Measurements from ENCODE around the gene TUBD1. TPM values are rescaled to one million over a fixed set of nuclear protein-coding genes. Genes with fewer than 3 reads are reported as not detected.
"Not testable (repeated sequence)": the region's sequence is repeated elsewhere in the genome, so short reads cannot be mapped to it uniquely, and the experiment has no call there.

TUBD1 gene
- 6.7 and 11.9 TPM in 2 replicates for total RNA-seq (2014; rRNA removed; shearing (Covaris generic))

GRCh38 chr17:59892924-59893675, at the start of gene TUBD1, which contains the start of gene RPS6KB1:
TSS of gene TUBD1 (minus strand) at chr17:59892943. CDS start at chr17:59891002, 1,941 bp downstream.
TSS of gene RPS6KB1 (plus strand) at chr17:59893121. CDS start at chr17:59893185, 64 bp downstream.
- DNase-seq (ENCODE audit: low spot score): peak; percentile 100

- no peak for DNase-seq (ENCODE audit: low spot score)
These were observed 48.4 kb upstream of the TUBD1 start for GRCh38 chr17:59941131-59941530.

GRCh38 chr17:59940697-59941096, 48.0 kb upstream of the TUBD1 start:
- not testable (repeated sequence) for DNase-seq (ENCODE audit: low spot score)

- DNase-seq (ENCODE audit: low spot score): not testable (repeated sequence)
These were observed 40.6 kb upstream of the TUBD1 start for GRCh38 chr17:59933317-59933716.

- peak; percentile 20 for DNase-seq (ENCODE audit: low spot score)
These were observed 38.0 kb upstream of the TUBD1 start for GRCh38 chr17:59930768-59931167.

- DNase-seq (ENCODE audit: low spot score): not testable (repeated sequence)
These were observed 37.4 kb upstream of the TUBD1 start for GRCh38 chr17:59930121-59930520.

GRCh38 chr17:59920637-59921036, 27.9 kb upstream of the TUBD1 start:
- DNase-seq (ENCODE audit: low spot score): not testable (repeated sequence)

- DNase-seq (ENCODE audit: low spot score): no peak
These were observed 23.7 kb upstream of the TUBD1 start for GRCh38 chr17:59916446-59916845.

- DNase-seq (ENCODE audit: low spot score): peak; percentile 45
These were observed 21.6 kb upstream of the TUBD1 start for GRCh38 chr17:59914274-59914854.

GRCh38 chr17:59907467-59907866, 14.7 kb upstream of the TUBD1 start:
- no peak for DNase-seq (ENCODE audit: low spot score)

GRCh38 chr17:59903455-59903854, 10.7 kb upstream of the TUBD1 start:
- no peak for DNase-seq (ENCODE audit: low spot score)

- DNase-seq (ENCODE audit: low spot score): no peak
These were observed 8.9 kb upstream of the TUBD1 start for GRCh38 chr17:59901604-59902003.

GRCh38 chr17:59899099-59899498, 6.4 kb upstream of the TUBD1 start:
- DNase-seq (ENCODE audit: low spot score): peak; percentile 31

GRCh38 chr17:59897090-59897489, 4.3 kb upstream of the TUBD1 start:
- no peak for DNase-seq (ENCODE audit: low spot score)

- no peak for DNase-seq (ENCODE audit: low spot score)
These were observed 945 bp upstream of the TUBD1 start for GRCh38 chr17:59893676-59894100.

GRCh38 chr17:59892251-59892923, 356 bp downstream of the TUBD1 start:
- DNase-seq (ENCODE audit: low spot score): no peak

- no peak for DNase-seq (ENCODE audit: low spot score)
These were observed 2.0 kb downstream of the TUBD1 start for GRCh38 chr17:59890720-59891119.

- no peak for DNase-seq (ENCODE audit: low spot score)
These were observed 4.5 kb downstream of the TUBD1 start for GRCh38 chr17:59888145-59888750.

GRCh38 chr17:59884861-59885260, 7.9 kb downstream of the TUBD1 start:
- no peak for DNase-seq (ENCODE audit: low spot score)

GRCh38 chr17:59878624-59879023, 14.1 kb downstream of the TUBD1 start:
- no peak for DNase-seq (ENCODE audit: low spot score)

- no peak for DNase-seq (ENCODE audit: low spot score)
These were observed 14.8 kb downstream of the TUBD1 start for GRCh38 chr17:59877965-59878364.

GRCh38 chr17:59876107-59876506, 16.6 kb downstream of the TUBD1 start:
- DNase-seq (ENCODE audit: low spot score): no peak

All from H4 (cell line).